ENCODE data around the gene ZNF100. TPM values are rescaled to one million over a fixed set of nuclear protein-coding genes. Genes with fewer than 3 reads are reported as not detected.
"Not testable (repeated sequence)": the region's sequence is repeated elsewhere in the genome, so short reads cannot be mapped to it uniquely, and the experiment has no call there.

ZNF100 gene
- total RNA-seq (2014; rRNA removed; shearing (Covaris generic)): 5.0 and 6.5 TPM in 2 replicates

DNA sequence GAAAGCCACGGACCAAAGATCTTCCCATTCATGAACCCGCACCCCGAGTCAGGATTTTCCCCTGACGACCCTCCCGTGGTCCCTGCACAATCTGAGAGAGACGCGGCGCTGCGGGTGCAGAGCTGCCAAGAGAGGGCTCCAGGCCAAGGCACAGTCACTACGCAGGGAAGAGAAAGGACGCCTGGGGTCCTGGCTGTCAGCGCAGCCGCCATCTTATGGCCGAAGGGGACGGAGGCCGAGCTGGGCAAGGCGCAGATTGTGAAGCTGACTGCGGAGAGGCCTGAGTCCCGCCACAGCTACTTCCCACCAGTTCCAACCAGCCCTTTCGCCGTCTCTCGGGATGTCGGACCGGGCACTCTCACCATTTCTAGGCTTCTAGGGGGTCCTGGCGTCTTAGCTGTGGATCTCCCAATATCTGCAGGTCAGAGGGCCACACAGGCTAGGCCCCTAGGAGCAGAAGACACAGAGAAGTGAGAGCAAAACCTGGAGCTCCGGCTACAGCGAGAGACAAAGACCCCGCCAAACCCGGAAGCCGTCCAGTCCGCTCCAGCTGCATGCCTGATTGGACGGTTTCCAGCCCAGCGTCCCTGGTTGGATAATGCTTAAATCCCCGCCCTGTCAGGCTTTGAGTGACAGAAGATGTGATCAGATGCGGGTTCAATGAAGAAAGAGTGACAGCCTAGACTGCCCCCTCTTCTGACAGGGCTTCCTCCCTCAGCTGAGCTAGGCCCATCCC lies at the start of gene ZNF100:
Gene ZNF100 (minus strand): TSS at position 515 of the 736 bp plus-strand sequence. CDS start 150 bp downstream, at position 365.
- H3K27ac ChIP-seq: peak within 1 kb of the TSS; percentile 68
- H3K36me3 ChIP-seq: peaks cover 40% of the 10 kb centered on the region
- DNase-seq (ENCODE audit: low read depth in 1 of 2, low spot score in 2 of 2): peak; percentile 87 to 91
- H3K4me3 ChIP-seq: peak within 1 kb of the TSS; percentile 60
- no peaks in the 10 kb centered on the region; the same call in 1 of the 2 replicates for H3K4me1 ChIP-seq (replicated peaks)
- peaks cover 3% of the 10 kb centered on the region; the same call in 1 of the 2 replicates for H3K9me3 ChIP-seq (replicated peaks)
- H3K27me3 ChIP-seq (replicated peaks): no peaks in the 10 kb centered on the region

DNA sequence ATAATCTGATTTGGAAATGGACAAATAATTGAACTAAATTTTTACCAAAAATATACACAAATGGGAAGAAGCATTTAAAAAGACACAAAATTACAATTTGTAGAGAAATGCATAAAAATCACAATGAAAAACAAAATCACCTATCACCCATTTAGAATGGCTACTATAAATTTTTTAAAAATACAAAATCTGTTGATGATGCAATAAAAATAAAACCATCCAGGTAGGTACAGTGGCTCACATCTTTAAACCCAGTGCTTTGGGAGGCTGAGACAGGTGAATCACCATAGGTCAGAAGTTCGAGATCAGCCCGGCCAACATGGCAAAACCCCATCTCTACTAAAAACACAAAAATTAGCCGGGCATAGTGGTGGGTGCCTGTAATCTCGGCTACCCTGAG lies 45.1 kb upstream of the ZNF100 start:
- no peak overlapping the region for H3K4me3 ChIP-seq
- no peaks in the 10 kb centered on the region for H3K27me3 ChIP-seq (replicated peaks)
- H3K36me3 ChIP-seq: no peaks in the 10 kb centered on the region; the same call in 1 of the 2 replicates
- peaks cover 13% of the 10 kb centered on the region for H3K9me3 ChIP-seq (replicated peaks)
- H3K4me1 ChIP-seq (replicated peaks): no peaks in the 10 kb centered on the region
- no peak for DNase-seq (ENCODE audit: low read depth in 1 of 2, low spot score in 2 of 2)
- H3K27ac ChIP-seq: no peak overlapping the region

DNA sequence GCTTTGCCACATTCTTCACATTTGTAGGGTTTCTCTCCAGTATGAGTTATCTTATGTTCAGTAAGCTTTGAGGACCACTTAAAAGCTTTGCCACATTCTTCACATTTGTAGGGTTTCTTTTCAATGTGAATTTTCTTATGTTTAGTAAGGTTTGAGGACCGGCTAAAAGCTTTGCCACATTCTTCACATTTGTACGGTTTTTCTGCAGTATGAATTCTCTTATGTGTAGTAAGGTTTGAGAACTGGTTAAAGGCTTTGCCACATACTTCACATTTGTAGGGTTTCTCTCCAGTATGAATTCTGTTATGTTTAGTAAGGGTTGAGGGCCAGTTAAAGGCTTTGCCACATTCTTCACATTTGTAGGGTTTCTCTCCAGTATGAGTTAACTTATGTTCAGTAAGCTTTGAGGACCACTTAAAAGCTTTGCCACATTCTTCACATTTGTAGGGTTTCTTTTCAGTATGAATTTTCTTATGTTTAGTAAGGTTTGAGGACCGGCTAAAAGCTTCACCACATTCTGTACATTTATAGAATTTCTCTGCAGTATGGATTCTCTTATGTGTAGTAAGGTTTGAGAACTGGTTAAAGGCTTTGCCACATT lies 41.1 kb upstream of the ZNF100 start:
- not testable (repeated sequence) for H3K4me3 ChIP-seq; H3K36me3 ChIP-seq; H3K27ac ChIP-seq; DNase-seq (ENCODE audit: low read depth in 1 of 2, low spot score in 2 of 2); H3K4me1 ChIP-seq (replicated peaks); H3K27me3 ChIP-seq (replicated peaks)
- H3K9me3 ChIP-seq (replicated peaks): peaks cover 13% of the 10 kb centered on the region

DNA sequence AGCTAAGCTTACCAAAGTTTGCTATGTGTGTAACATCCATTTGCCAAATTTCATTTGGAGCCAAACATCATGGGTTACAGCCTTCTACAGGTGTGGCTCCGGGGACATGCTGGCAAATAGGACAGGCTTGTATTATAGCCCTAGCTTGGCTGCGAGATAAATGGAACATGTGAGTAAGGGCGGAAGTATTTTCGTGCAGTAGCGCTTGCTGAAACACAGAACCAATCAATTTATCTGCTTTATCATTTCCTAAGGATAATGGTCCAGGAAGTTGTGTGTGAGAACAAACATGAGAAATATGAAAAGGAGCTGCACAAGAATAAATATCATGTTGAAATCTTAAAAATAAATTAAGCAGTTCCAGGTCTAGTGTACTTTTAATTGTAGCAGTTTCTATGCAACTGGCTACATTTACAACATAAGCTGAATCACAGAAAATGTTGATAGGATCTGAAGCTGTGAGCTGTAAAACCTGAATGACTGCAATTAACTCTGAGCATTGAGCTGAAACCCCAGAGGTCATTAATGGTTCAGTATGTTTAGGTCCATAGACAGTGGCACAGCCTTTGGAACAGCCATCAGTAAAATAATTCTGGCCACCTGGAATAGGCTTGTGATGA lies 22.2 kb upstream of the ZNF100 start:
- no peak overlapping the region for H3K4me3 ChIP-seq
- H3K27ac ChIP-seq: no peak overlapping the region
- no peak for DNase-seq (ENCODE audit: low read depth in 1 of 2, low spot score in 2 of 2)
- H3K27me3 ChIP-seq (replicated peaks): no peaks in the 10 kb centered on the region
- peaks cover 2% of the 10 kb centered on the region; the same call in 1 of the 2 replicates for H3K9me3 ChIP-seq (replicated peaks)
- H3K4me1 ChIP-seq (replicated peaks): no peaks in the 10 kb centered on the region
- no peaks in the 10 kb centered on the region for H3K36me3 ChIP-seq

DNA sequence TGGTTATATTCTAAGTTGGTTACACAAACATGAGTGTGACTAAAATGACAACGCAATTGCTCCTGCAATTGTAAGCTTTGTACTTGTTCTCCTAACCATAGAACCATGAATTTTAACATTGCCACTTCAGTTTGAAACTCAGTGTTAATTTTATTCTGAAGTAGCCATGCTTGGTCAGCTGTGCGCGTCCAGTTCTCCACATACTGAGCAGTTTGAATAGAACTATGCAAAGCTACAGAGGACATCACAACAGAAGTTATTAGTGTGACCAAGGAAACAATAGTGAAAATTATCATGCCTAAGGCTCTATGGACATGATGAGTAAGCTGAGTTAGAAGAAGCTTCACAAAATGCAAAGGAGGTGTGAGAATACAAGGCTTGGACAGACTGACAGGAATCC lies 19.6 kb upstream of the ZNF100 start:
- H3K9me3 ChIP-seq (replicated peaks): peaks cover 2% of the 10 kb centered on the region; the same call in 1 of the 2 replicates
- DNase-seq (ENCODE audit: low read depth in 1 of 2, low spot score in 2 of 2): no peak
- H3K27ac ChIP-seq: no peak overlapping the region
- H3K4me3 ChIP-seq: no peak overlapping the region
- H3K36me3 ChIP-seq: no peaks in the 10 kb centered on the region
- no peaks in the 10 kb centered on the region for H3K4me1 ChIP-seq (replicated peaks)
- H3K27me3 ChIP-seq (replicated peaks): no peaks in the 10 kb centered on the region

DNA sequence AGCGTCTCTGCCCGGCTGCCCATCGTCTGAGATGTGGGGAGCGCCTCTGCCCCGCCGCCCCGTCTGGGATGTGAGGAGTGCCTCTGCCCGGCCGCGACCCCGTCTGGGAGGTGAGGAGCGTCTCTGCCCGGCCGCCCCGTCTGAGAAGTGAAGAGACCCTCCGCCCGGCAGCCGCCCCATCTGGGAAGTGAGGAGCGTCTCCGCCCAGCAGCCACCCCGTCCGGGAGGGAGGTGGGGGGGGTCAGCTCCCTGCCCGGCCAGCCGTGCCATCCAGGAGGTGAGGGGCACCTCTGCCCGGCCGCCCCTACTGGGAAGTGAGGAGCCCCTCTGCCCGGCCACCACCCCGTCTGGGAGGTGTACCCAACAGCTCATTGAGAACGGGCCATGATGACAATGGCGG lies 8.4 kb upstream of the ZNF100 start:
- not testable (repeated sequence) for H3K36me3 ChIP-seq; H3K4me1 ChIP-seq (replicated peaks); H3K27ac ChIP-seq; H3K9me3 ChIP-seq (replicated peaks); H3K4me3 ChIP-seq; H3K27me3 ChIP-seq (replicated peaks); DNase-seq (ENCODE audit: low read depth in 1 of 2, low spot score in 2 of 2)

DNA sequence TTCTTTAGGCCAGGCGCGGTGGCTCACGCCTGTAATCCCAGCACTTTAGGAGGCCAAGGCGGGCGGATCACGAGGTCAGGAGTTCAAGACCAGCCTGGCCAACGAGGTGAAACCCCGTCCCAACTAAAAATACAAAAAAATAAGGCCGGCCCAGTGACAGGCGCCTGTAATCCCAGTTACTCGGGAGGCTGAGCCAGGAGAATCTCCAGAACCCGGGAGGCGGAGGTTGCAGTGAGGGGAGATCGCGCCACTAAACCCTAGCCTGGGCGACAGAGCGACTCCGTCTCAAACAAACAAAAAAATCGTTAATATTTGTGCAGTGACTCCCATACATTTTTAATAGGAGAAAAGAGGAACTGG lies 694 bp downstream of the ZNF100 start:
- H3K27ac ChIP-seq: peak overlapping the region; percentile 68
- H3K9me3 ChIP-seq (replicated peaks): not testable (repeated sequence)

DNA sequence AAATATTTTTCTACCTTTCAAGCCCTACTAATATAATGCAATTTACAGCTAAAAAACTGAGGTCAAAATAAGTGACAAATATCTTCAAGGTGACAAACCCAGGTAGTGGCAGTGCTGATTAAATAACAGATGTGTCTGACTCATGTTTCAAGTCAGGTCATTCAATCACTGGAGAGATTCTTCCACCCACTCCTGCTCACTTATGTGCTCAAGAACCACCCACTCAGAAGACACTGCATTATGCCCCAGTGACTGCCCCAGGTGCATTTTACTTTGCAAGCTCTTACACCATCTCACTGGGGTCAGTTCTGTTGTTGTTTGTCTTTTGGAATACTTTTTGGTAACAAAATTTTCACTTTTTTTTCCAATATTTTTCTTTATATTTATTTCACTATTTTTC lies 2.2 kb downstream of the ZNF100 start:
- Histone ChIP-seq H3K9me3 (replicated peaks) (peaks cover 3% of the 10 kb centered on the region), H3K27ac (no peak overlapping the region), H3K36me3 (peaks cover 59% of the 10 kb centered on the region), H3K4me3 (no peak overlapping the region), H3K27me3 (replicated peaks) (no peaks in the 10 kb centered on the region), H3K4me1 (replicated peaks) (no peaks in the 10 kb centered on the region; the same call in 1 of the 2 replicates)
- DNase-seq (ENCODE audit: low read depth in 1 of 2, low spot score in 2 of 2): no peak

More for the DNA sequence above, 694 bp downstream of the ZNF100 start:
- not testable (repeated sequence) for DNase-seq (ENCODE audit: low read depth in 1 of 2, low spot score in 2 of 2); H3K4me1 ChIP-seq (replicated peaks); H3K27me3 ChIP-seq (replicated peaks)
- H3K4me3 ChIP-seq: peak overlapping the region; percentile 60
- peaks cover 45% of the 10 kb centered on the region for H3K36me3 ChIP-seq

DNA sequence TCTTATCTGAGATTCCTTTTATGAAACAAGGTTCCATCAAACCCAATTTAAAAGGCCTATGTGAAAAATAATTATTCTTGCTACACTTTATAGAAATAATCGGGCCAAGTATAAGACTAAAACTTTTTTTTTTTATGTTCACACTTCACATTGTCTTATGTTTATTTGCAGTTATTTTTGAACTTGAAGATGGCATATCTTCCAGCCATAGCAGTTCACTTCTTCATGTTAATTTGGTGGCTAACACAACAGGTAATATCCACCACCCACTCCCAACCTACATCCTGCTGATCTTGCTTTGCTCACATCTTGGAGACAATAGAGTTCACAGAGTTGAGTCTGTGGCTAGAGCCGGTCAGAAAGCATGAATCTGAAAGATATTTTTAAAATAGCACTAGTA lies 5.8 kb downstream of the ZNF100 start:
- not testable (repeated sequence) for H3K4me1 ChIP-seq (replicated peaks); H3K4me3 ChIP-seq; H3K27ac ChIP-seq; H3K9me3 ChIP-seq (replicated peaks); DNase-seq (ENCODE audit: low read depth in 1 of 2, low spot score in 2 of 2); H3K27me3 ChIP-seq (replicated peaks)
- peaks cover 76% of the 10 kb centered on the region for H3K36me3 ChIP-seq

DNA sequence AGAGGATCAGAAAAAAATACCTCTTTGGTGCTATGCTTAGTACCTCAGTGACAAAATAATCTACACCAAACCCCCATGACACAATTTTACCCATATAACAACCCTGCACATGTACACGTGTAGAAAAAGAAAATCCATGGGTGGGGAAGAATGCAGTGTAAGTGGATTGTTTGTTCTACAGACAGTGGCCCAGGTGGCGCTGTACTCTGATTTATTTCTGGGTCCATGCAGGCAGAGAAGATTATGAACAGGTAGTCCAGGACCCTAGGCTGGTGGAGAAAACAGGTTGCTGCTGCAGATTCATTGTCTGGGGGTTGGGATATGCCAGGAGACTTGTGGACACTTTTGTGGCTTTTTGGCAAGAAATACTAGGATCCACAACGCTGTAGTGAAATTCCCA lies 9.1 kb downstream of the ZNF100 start:
- Histone ChIP-seq H3K36me3 (peaks cover 65% of the 10 kb centered on the region), H3K27ac (no peak overlapping the region), H3K4me3 (no peak overlapping the region), H3K27me3 (replicated peaks) (no peaks in the 10 kb centered on the region), H3K4me1 (replicated peaks) (no peaks in the 10 kb centered on the region), H3K9me3 (replicated peaks) (peaks cover 7% of the 10 kb centered on the region)
- no peak for DNase-seq (ENCODE audit: low read depth in 1 of 2, low spot score in 2 of 2)

DNA sequence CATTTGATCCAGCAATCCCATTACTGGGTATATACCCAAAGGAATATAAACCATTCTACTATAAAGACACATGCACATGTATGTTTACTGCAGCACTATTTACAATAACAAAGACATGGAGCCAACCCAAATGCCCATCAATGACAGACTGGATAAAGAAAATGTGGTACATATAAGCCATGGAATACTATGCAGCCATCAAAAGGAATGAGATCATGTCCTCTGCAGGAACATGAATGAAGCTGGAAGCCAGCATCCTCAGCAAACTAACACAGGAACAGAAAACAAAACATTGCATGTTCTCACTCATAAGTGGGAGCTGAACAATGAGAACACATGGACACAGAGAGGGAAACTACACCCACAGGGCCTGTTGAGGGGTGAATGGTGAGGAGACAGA lies 11.8 kb downstream of the ZNF100 start:
- not testable (repeated sequence) for H3K9me3 ChIP-seq (replicated peaks); H3K4me3 ChIP-seq; H3K27ac ChIP-seq; DNase-seq (ENCODE audit: low read depth in 1 of 2, low spot score in 2 of 2); H3K27me3 ChIP-seq (replicated peaks); H3K4me1 ChIP-seq (replicated peaks)
- H3K36me3 ChIP-seq: peaks cover 51% of the 10 kb centered on the region

DNA sequence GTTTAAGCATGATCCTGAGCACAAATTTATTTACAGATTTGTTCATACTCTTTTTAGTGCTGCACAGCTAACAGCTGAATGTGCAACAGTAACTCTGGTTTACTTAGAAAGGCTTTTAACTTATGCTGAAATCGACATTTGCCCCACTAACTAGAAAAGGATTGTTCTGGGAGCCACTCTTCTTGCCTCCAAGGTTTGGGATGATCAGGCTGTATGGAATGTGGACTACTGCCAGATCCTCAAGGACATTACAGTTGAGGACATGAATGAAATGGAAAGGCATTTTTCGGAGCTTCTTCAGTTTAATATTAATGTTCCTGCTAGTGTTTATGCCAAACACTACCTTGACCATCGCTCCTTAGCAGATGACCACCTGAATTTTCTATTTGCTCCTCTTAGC lies 16.0 kb downstream of the ZNF100 start:
- no peak for DNase-seq (ENCODE audit: low read depth in 1 of 2, low spot score in 2 of 2)
- Histone ChIP-seq H3K4me1 (replicated peaks) (no peaks in the 10 kb centered on the region), H3K27ac (no peak overlapping the region), H3K36me3 (peaks cover 42% of the 10 kb centered on the region), H3K27me3 (replicated peaks) (no peaks in the 10 kb centered on the region), H3K9me3 (replicated peaks) (0 out of 2 replicates have a peak, but pooled peaks cover 2% of the 10 kb centered on the region), H3K4me3 (no peak overlapping the region)

DNA sequence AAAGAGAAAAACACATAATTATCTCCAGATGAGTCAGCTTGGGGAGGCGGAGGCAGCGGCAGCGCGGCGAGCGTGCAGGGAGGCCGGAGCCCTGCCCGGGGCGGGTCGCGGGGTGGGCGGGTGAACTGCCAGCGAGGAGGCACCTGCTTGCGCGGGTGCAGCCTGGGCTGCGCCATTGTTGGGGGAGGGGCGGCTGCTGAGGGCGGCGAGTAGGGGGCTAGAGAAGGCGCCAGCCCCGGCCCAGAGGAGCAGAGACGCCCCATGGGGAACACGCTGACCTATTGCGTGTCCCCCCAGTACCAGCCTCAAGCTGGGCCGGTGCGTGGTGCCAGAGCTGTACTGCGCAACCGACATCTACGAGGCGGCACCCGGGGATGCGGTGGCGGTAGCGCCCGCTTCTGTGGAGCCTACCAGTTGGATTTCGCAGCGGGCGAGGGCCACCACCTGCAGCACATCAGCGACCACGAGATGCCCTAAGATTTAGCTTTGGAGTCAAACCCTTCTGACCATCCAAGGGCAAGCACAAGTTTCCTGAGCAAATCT lies 16.7 kb downstream of the ZNF100 start:
- no peak for DNase-seq (ENCODE audit: low read depth in 1 of 2, low spot score in 2 of 2)
- Histone ChIP-seq H3K27me3 (replicated peaks) (no peaks in the 10 kb centered on the region), H3K4me3 (no peak overlapping the region), H3K36me3 (peaks cover 37% of the 10 kb centered on the region), H3K27ac (no peak overlapping the region), H3K9me3 (replicated peaks) (0 out of 2 replicates have a peak, but pooled peaks cover 2% of the 10 kb centered on the region), H3K4me1 (replicated peaks) (no peaks in the 10 kb centered on the region)

DNA sequence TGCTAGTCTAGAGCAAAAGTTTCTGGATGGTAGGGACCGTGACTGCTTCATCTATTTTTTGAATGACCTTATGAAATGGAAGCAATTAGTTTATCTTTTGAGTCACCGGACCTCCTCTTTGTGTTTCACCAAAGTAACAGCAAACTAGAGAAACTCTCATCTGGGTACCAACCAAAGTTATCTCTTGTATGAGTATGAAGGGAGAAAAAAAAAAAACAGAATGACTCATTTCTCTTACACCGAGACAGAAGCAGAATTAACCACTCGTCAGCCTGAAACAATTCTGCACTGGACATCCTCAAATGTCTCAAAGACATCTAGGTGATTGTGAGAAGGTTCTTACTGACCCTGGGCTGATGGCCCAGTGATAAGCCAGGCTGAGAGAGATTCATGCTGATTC lies 18.3 kb downstream of the ZNF100 start:
- Histone ChIP-seq H3K4me1 (replicated peaks) (no peaks in the 10 kb centered on the region), H3K36me3 (peaks cover 33% of the 10 kb centered on the region), H3K9me3 (replicated peaks) (0 out of 2 replicates have a peak, but pooled peaks cover 2% of the 10 kb centered on the region), H3K27me3 (replicated peaks) (no peaks in the 10 kb centered on the region), H3K4me3 (no peak overlapping the region), H3K27ac (no peak overlapping the region)
- no peak for DNase-seq (ENCODE audit: low read depth in 1 of 2, low spot score in 2 of 2)
